ENCODE results near the gene ZNF354B.

DNA sequence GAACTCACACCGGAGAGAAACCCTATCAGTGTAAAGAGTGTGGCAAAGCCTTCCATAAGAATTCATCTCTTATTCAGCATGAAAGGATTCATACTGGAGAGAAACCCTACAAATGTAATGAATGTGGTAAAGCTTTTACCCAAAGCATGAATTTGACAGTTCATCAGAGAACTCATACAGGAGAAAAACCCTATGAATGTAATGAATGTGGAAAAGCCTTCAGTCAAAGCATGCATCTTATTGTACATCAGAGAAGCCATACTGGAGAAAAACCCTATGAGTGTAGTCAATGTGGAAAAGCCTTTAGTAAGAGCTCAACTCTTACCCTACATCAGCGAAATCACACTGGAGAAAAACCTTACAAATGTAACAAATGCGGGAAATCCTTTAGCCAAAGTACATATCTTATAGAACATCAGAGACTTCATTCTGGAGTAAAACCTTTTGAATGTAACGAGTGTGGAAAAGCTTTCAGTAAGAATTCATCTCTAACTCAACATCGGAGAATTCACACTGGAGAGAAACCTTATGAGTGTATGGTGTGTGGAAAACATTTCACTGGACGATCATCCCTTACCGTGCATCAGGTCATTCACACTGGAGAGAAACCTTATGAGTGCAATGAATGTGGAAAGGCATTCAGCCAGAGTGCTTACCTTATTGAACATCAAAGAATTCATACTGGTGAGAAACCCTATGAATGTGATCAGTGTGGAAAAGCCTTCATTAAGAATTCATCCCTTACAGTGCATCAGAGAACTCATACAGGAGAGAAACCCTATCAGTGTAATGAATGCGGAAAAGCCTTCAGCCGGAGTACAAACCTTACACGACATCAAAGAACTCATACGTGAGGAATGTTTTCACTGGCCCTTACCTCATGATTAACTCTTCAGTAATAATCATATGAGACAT lies 72.3 kb downstream of the ZNF354B start:
- TF ChIP-seq, protein P1, sequence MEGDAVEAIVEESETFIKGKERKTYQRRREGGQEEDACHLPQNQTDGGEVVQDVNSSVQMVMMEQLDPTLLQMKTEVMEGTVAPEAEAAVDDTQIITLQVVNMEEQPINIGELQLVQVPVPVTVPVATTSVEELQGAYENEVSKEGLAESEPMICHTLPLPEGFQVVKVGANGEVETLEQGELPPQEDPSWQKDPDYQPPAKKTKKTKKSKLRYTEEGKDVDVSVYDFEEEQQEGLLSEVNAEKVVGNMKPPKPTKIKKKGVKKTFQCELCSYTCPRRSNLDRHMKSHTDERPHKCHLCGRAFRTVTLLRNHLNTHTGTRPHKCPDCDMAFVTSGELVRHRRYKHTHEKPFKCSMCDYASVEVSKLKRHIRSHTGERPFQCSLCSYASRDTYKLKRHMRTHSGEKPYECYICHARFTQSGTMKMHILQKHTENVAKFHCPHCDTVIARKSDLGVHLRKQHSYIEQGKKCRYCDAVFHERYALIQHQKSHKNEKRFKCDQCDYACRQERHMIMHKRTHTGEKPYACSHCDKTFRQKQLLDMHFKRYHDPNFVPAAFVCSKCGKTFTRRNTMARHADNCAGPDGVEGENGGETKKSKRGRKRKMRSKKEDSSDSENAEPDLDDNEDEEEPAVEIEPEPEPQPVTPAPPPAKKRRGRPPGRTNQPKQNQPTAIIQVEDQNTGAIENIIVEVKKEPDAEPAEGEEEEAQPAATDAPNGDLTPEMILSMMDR (IDR thresholded peaks at IDR 0.05), result no peak
- no peak for TF ChIP-seq POLR2A (IDR thresholded peaks at IDR 0.05)

All from testis (tissue), 2 donors.